ENCODE results near the gene GPX4.

DNA sequence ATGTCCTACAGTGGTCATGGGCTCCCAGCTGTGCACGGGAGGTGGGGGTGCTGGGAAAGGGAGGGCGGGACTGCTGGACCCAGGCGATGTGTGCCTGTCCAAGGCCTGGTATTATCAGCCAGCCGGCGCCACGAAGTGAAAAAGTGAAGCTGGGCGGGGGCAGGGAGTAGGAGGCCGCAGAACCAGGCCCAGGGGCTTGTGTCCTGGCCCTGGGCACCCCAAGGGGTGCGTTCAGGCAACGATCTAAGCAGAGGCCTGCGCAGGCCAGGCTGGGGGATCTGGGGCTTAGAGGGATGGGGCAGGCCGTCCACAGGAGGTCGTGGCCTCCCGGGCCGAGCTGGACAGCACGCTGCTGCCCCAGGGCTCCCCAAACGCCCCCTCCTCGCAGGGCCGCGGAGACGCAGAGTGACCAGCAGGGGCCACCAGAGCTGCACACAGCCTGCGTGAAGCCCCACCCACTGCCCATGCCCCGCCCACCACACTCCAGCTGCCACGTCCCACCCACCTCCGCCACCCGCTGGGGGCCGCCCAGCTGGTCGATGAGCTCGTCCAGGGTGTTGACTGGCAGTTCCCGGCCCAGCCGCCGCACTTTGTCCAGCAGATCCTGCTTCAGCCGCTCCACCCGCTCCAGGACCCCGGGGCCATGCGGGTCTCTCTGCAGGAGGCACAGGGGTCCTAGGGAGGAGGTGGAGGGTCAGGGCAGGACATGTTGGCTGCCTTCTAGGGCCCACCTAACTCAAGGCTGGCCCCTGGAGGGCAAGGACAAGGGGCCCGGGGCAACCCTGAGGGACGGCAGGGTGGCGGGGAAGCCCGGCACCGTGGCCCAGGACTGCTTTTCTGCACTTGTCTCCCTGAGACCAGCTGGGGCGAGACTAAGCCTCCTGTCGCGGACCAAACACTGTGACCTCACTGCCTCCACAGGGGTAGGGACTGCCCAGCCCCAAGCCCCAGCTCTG, 9.5 kb downstream of the GPX4 start:
- TF ChIP-seq, protein P1, sequence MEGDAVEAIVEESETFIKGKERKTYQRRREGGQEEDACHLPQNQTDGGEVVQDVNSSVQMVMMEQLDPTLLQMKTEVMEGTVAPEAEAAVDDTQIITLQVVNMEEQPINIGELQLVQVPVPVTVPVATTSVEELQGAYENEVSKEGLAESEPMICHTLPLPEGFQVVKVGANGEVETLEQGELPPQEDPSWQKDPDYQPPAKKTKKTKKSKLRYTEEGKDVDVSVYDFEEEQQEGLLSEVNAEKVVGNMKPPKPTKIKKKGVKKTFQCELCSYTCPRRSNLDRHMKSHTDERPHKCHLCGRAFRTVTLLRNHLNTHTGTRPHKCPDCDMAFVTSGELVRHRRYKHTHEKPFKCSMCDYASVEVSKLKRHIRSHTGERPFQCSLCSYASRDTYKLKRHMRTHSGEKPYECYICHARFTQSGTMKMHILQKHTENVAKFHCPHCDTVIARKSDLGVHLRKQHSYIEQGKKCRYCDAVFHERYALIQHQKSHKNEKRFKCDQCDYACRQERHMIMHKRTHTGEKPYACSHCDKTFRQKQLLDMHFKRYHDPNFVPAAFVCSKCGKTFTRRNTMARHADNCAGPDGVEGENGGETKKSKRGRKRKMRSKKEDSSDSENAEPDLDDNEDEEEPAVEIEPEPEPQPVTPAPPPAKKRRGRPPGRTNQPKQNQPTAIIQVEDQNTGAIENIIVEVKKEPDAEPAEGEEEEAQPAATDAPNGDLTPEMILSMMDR (IDR thresholded peaks at IDR 0.05), result peak; percentile 83
- TF ChIP-seq EZH2phosphoT487 (IDR thresholded peaks at IDR 0.05) (no peak), EZH2 (IDR thresholded peaks at IDR 0.05) (no peak)

Measured in neural progenitor cell (in vitro differentiated cells).